ENCODE data around the gene VPS29. TPM values are rescaled to one million over a fixed set of nuclear protein-coding genes. Genes with fewer than 3 reads are reported as not detected.

The VPS29 gene
- total RNA-seq, 1 donor from 2014 or later = 73.5 TPM

GRCh38 chr12:110508071-110508586, 6.2 kb upstream of the VPS29 start:
- peaks cover 3% of the 10 kb centered on the region for H3K27me3 Mint-ChIP-seq (ENCODE audit: unreplicated experiment)
- no peak overlapping the region for H3K27ac Mint-ChIP-seq (ENCODE audit: unreplicated experiment)
- DNase-seq (ENCODE audit: extremely low spot score, unreplicated experiment) = no peak
- H3K9me3 Mint-ChIP-seq (ENCODE audit: unreplicated experiment) = no peaks in the 10 kb centered on the region
- H3K4me3 Mint-ChIP-seq (ENCODE audit: unreplicated experiment) = no peak overlapping the region
- H3K36me3 Mint-ChIP-seq (ENCODE audit: unreplicated experiment) = no peaks in the 10 kb centered on the region
- TF ChIP-seq, protein P1, sequence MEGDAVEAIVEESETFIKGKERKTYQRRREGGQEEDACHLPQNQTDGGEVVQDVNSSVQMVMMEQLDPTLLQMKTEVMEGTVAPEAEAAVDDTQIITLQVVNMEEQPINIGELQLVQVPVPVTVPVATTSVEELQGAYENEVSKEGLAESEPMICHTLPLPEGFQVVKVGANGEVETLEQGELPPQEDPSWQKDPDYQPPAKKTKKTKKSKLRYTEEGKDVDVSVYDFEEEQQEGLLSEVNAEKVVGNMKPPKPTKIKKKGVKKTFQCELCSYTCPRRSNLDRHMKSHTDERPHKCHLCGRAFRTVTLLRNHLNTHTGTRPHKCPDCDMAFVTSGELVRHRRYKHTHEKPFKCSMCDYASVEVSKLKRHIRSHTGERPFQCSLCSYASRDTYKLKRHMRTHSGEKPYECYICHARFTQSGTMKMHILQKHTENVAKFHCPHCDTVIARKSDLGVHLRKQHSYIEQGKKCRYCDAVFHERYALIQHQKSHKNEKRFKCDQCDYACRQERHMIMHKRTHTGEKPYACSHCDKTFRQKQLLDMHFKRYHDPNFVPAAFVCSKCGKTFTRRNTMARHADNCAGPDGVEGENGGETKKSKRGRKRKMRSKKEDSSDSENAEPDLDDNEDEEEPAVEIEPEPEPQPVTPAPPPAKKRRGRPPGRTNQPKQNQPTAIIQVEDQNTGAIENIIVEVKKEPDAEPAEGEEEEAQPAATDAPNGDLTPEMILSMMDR (IDR thresholded peaks at IDR 0.05) = no peak
- no peaks in the 10 kb centered on the region for H3K4me1 Mint-ChIP-seq (ENCODE audit: unreplicated experiment)

DNA sequence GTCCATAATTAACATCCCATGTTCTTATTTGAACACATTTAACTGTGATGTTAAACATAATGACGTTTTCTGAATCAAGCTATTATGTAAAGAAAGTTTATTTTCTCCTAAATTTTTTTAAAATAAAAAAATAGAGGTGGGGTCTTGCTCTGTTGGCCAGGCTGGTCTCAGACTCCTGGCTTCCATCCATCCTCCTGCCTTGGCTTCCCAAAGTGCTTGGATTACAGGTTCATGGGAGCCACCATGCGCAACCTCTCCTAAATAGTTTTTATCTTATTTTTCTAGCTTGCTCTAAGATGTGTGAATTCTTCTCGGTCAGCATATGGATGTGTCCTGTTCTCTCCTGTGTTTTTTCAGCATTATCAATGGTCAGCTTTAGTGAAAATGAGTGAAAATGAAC, 3.4 kb upstream of the VPS29 start:
- H3K9me3 Mint-ChIP-seq (ENCODE audit: unreplicated experiment) = no peaks in the 10 kb centered on the region
- no peaks in the 10 kb centered on the region for H3K36me3 Mint-ChIP-seq (ENCODE audit: unreplicated experiment)
- DNase-seq (ENCODE audit: extremely low spot score, unreplicated experiment) = no peak
- H3K27ac Mint-ChIP-seq (ENCODE audit: unreplicated experiment) = no peak overlapping the region
- no peak overlapping the region for H3K4me3 Mint-ChIP-seq (ENCODE audit: unreplicated experiment)
- no peaks in the 10 kb centered on the region for H3K27me3 Mint-ChIP-seq (ENCODE audit: unreplicated experiment)
- H3K4me1 Mint-ChIP-seq (ENCODE audit: unreplicated experiment) = peaks cover 17% of the 10 kb centered on the region
- TF ChIP-seq, protein P1 (IDR thresholded peaks at IDR 0.05) = no peak

DNA sequence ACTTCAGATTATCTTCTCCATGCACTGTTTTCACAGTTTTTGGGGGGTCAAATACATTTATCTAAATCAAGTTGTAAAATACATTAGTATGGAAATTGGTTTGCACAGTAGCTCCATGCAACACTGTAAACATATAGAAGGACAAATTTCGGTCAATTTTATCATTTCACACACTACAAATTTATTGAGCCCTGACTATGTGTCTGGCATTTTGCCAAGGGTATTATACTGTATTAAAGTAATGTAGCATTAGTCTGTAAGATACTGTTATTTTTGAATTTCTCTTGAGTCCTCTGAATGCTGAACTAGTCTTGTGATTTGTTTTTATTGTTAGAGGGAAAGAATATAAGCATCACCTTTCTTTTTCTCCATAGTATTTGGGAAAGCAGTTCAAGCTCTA, 1.5 kb upstream of the VPS29 start:
- Mint-ChIP-seq H3K4me1 (ENCODE audit: unreplicated experiment) (peaks cover 30% of the 10 kb centered on the region), H3K36me3 (ENCODE audit: unreplicated experiment) (no peaks in the 10 kb centered on the region), H3K4me3 (ENCODE audit: unreplicated experiment) (no peak overlapping the region), H3K27ac (ENCODE audit: unreplicated experiment) (no peak overlapping the region), H3K9me3 (ENCODE audit: unreplicated experiment) (no peaks in the 10 kb centered on the region), H3K27me3 (ENCODE audit: unreplicated experiment) (no peaks in the 10 kb centered on the region)
- DNase-seq (ENCODE audit: extremely low spot score, unreplicated experiment) = no peak
- TF ChIP-seq, protein P1 (IDR thresholded peaks at IDR 0.05) = no peak

- peak overlapping the region; percentile 96 for H3K27ac Mint-ChIP-seq (ENCODE audit: unreplicated experiment)
These were observed 536 bp downstream of the VPS29 start for GRCh38 chr12:110501399-110501751.

DNA sequence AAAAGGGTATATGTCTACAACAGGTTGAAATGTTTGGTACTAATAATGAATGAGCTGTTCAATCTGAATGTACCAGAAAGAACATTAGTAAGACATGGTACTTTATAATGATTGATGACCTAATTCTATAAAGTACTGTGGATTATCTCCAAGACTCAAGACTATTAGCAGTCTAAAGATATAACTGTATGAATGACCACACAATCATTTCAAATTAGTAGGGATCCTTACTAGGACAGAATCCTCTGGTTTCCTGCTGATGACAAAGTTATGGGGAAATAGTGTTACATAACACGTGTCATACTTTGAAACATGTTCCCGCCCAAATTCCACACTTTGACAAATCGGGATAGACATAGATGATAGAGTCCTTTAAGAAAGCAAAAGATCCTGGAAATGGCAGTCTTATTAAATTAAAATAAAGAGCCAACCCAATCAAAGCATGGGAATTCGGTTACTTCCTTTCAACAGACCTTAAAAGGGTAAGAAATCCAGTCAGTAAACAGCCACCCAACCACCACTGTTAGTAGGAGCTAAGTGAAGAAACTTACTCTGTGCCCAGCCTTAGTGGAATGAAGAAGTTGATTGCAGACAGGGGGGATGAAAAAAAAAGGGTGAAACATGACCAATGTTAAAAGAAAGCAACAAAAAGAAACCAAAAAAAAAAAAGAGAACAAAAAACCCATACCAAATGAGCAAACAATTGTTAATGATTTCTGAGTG, 2.8 kb downstream of the VPS29 start:
- no peak for DNase-seq (ENCODE audit: extremely low spot score, unreplicated experiment)
- Mint-ChIP-seq H3K36me3 (ENCODE audit: unreplicated experiment) (peaks cover 16% of the 10 kb centered on the region), H3K4me1 (ENCODE audit: unreplicated experiment) (peaks cover 30% of the 10 kb centered on the region), H3K9me3 (ENCODE audit: unreplicated experiment) (no peaks in the 10 kb centered on the region), H3K27me3 (ENCODE audit: unreplicated experiment) (no peaks in the 10 kb centered on the region), H3K4me3 (ENCODE audit: unreplicated experiment) (no peak overlapping the region), H3K27ac (ENCODE audit: unreplicated experiment) (peak overlapping the region; percentile 40)
- TF ChIP-seq, protein P1 (IDR thresholded peaks at IDR 0.05) = no peak

More at GRCh38 chr12:110501399-110501751, 536 bp downstream of the VPS29 start:
- TF ChIP-seq, protein P1 (IDR thresholded peaks at IDR 0.05) = no peak
- H3K9me3 Mint-ChIP-seq (ENCODE audit: unreplicated experiment) = no peaks in the 10 kb centered on the region
- no peak for DNase-seq (ENCODE audit: extremely low spot score, unreplicated experiment)
- no peaks in the 10 kb centered on the region for H3K27me3 Mint-ChIP-seq (ENCODE audit: unreplicated experiment)
- peak overlapping the region; percentile 98 for H3K4me3 Mint-ChIP-seq (ENCODE audit: unreplicated experiment)
- peaks cover 30% of the 10 kb centered on the region for H3K4me1 Mint-ChIP-seq (ENCODE audit: unreplicated experiment)
- H3K36me3 Mint-ChIP-seq (ENCODE audit: unreplicated experiment) = peaks cover 1% of the 10 kb centered on the region

Measured in osteocyte (in vitro differentiated cells).